HG03097 (cell line): ENCODE measurements around the gene PCOLCE2.

ENCODE experiments used
- ATAC-seq: cut with Tn5 transposase; IDR thresholded peaks from one replicate; pipeline ENCODE4 v1.9.1; 2021; ENCODE audit not compliant: unreplicated experiment, low FRiP score

The PCOLCE2 gene

GRCh38 chr3:142819179-142819578, 69.7 kb downstream of the PCOLCE2 start:
- no peak for ATAC-seq

DNA sequence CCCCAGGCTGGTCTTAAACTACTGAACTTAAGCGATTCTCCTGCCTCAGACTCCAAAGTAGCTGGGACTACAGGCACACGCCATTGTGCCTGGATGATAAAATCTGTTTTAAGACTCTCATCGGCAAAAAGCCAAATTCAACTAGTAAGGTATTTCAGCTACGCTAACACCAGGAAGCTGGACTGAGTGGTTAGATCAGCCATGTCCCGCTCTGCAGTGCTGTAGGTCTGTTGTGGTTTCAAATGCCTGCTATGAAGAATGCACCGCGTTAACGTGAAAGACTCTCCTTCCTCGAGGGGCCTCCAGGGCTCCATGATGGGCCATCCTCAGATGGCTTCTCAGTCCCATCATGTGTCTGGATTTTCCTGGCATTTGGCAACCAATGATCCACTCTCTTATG, 70.2 kb downstream of the PCOLCE2 start:
- no peak for ATAC-seq

- ATAC-seq: no peak
Observed at GRCh38 chr3:142817897-142818296, 71.0 kb downstream of the PCOLCE2 start.

DNA sequence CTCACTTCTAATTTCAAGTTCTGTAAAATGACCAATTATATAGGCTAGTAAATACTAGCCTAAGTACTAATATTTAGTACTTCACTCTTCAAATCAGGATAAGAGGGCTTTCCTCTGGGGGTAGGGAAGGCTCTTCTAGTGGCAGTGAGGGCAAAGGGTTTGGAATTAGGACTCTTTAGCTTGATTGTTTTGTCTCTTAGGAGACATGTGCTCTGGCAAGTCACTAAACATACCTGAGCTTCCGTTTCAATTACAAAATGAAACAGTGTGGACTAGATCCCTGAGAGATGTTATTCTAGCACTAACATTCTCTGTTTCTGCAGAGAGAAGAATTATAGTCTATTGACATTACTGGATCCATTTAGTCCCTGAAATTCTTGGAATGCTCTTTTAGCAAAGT, 71.5 kb downstream of the PCOLCE2 start:
- no peak for ATAC-seq

- ATAC-seq: no peak
Observed at GRCh38 chr3:142815803-142816202, 73.1 kb downstream of the PCOLCE2 start.

DNA sequence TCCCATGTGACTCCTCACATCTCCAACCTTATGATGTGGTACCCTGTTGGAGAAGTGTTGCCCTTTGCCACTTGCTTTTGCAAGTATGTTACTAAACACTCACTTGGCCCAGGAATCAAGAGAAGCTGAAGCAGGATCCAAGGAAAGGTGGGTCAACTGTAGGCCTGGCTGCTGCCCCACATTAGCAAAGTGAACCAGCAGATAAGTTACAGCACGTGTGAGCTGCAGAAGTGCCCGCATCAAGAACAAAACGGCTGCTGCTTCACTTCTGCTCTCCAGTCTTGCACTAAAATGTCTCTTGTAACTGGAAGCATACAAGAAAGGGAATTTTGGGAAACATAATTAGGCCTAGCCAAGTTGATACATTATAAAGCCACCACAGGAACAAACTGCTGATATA, 79.6 kb downstream of the PCOLCE2 start:
- no peak for ATAC-seq

DNA sequence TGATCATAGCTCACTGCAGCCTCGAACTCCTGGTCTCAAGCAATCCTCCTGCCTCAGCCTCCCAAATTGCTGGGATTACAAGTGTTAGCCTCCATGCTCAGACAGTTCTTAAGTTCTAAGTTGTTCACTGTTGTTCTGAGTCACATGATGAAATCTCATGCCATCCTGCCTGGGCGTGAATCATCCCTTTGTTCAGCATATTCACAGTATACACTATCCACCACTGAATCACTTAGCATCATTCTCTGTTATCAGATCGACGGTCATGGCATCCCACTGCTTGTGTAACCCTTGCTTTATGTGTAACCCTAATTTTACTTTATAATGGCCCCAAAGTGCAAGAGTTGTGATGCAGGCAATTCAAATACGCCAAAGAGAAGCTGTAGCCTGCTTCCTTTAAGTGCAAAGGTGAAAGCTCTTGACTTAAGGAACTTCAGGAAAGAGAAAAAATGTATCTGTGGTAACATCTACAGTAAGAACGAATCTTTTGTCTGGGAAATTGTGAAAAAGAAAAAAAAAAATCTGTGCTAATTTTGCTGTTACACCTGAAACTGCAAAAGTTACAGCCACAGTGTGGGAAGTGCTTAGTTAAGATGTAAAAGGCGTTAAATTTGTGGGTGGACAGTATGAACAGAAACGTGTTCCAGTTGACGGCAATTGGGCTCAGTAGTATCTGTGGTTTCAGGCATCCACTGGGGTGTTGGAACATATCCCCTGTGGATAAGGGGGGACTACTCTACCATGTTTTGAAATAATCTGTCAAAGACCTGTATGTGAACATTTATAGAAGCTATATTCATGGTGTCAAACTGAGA, 80.6 kb downstream of the PCOLCE2 start:
- no peak for ATAC-seq

DNA sequence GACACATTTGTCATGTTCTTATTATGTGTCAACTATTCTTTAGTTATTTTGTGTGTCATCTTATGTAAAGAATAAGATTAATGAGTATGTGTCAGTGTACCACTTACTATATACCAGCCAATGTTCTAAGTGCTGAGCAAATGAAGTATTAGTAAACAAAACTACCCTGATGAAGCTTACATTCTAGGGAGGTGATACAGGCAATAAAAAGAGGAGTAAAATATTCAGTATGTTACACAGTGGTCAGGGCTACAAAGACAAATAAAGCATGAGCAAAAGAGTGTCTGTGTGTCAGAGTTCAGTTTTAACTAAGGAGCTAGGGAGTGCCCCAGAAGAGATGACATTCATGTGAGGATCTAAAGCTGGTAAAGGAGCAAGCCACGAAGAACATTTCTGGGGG, 86.0 kb downstream of the PCOLCE2 start:
- no peak for ATAC-seq

DNA sequence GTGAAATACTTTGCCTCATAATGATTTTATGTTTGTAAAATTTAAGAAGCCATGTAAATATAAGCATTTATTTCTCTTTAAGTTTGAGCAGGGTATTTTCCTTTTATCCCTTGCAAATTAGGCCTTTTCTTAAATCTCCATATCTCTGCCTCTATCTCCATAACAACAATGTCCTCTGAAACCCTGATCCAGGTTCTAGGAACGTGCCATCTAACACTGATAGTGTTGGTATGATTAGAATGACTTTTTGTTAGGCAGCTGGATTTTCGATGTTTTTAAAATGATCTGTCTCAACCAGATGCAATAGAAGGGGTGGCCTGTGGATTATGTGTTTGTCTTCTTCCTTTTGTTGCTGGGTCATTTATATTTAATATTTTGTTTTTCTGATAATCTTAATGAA, 87.1 kb downstream of the PCOLCE2 start:
- ATAC-seq: no peak

DNA sequence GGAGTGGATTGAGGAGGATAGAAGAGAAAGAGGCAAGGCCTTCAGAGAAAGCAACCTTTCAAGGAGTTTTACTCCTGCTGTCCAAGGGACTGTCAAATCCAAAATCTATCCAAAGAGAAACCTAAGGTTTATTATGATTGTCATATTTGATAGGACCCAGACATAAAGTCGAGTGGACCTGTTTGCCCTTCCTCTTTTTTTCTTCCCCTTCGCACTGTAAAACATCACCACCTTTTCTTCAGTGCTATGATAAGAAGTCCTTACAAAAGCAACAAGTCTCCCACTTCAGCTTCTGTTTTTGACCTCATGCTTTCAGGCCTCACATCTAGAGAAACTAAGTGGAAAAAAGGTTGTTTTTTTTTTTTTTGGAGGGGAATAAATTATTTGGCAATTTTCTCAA, 92.1 kb downstream of the PCOLCE2 start:
- ATAC-seq: no peak

DNA sequence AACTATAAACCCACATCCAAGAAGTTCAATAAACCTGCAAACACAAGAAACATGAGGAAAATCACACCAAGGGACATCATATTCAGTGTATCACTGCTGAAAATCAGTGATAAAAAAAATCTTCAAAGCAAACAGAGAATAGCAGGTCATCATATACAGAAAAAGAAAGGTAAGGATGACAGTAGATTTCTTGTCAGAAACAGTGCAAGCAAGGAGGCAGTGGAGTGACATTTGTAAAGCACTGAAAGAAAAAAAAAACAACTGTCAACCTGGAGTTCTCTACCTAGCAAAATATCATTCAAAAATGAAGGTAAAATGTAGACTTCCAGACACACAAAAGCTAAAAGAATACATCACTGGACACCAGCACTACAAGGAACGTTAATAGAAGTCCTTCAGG, 93.6 kb downstream of the PCOLCE2 start:
- ATAC-seq: no peak

GRCh38 chr3:142794508-142794907, 94.4 kb downstream of the PCOLCE2 start:
- no peak for ATAC-seq

DNA sequence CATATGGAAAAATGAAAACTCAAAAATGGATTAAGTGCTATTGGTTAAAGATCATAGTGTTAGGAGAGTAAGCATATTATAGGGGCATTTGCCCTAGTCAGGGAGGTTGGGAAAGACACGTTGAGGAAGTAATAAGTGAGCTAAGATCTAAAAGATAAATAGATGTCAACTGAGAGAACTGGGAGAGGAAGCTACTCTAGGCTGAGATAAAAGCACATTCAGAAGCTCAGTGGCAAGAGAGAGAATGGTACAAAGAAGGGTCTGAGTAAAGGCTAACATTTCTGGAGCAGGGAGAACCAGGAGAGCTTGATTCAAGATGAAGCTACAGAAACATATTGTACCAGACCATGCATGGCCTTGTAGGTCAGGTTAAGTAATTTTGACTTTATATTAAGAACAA, 101.2 kb downstream of the PCOLCE2 start:
- no peak for ATAC-seq

DNA sequence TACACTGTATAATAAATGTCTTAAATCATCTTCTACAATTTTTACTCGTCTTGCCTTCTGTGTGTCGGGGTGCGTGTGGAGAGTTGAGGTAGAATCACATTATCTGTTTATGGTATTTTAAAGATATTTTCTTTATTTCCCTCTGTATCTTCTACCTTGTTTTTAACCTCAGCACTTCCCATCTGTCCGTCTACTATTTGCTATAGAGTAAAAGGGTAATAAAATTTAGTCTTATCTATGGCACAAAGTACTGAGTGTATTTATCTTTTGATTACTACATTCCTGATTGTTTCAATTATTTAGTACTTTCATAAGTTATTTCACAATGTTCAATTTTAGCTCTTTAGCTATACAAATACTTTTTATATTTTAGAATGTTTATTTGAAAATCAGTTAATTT, 102.9 kb downstream of the PCOLCE2 start:
- ATAC-seq: no peak

DNA sequence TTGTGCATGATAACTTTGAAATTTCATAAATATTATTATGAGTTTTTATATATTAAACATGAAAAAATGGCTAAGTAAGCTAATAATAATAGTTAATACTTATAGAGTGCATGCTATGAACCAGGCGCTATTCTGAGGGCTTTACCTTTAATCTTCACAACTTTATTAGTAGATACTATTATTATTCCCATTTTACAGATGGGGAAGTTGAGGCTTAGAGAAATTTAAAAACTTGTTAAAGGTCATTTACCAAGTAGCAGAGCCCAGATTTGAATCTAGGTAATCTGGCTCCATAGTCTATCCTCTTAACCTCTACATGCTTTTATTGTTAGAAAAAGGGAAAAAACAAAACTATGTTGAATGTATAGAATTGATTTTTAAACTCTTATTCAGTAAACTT, 104.7 kb downstream of the PCOLCE2 start:
- no peak for ATAC-seq

DNA sequence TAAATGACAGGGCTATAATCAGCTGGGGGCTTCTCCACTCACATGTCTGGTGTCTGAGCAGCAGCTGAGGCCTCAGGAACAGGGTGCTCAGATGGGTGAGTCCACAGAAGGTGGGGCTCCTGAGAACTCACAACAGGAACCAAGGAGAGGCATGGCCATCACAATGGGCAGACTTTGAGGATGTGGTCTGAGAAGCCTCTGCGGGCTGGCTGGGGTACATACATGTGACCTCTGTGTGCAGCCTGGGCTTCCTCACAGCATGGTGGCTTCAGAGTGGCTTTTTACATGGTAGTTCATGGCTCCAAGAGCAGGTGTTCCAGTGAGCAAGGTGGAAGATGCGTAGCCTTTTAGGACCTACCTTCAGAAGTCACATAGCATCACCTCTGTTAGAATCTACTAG, 106.3 kb downstream of the PCOLCE2 start:
- no peak for ATAC-seq

DNA sequence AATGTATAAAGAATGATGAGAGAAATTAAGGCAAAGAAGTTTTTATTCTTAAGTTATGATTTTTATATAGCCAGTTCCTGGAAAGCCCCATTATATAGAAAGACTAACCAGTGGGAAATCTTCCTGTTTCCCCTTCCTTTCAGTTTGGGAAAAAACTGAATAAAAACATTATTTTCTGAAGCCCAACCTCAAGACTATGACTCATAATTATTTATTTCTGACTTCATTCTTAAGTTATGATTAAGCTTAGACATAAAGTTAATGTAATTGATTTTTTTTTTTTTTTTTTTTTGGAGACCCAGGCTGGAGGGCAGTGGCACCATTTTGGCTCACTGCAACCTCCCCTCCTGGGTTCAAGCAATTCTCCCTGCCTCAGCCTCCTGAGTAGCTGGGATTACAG, 109.3 kb downstream of the PCOLCE2 start:
- no peak for ATAC-seq

DNA sequence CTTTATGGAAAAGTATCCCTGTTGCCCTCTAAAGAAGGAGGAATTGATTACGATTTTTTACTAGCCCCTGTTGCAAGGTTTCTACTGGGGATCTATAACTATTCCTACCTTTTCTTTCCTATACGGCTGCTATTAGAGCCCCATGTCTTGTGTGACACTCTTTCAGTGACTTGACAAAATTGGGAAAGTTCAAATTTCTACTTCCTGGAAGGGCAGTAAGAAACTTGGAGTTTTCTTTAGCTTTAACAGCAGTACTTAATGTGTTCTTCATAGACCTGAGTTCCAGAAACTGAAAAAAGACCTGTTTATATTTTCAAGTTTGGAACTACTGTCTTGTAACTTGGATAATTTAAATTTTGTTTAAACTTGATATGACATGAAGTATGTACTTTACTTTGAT, 110.3 kb downstream of the PCOLCE2 start:
- no peak for ATAC-seq

DNA sequence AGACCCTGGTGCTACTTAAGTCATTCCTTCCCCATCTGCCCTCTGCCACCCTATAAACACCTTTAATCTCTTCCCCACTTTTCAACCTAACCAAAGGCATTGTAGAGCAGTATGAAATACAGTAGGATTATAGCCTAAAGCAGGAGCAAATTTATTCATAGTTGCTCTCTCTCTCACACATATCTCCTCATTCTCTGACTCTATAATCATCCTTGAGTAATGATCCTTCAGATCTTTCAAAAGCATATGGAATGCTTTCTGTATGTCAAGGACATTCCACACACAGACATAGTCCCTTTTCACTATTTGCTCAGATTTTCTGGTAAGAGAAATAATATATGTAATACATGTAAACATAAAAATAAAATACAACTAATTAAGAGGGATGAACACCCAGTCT, 111.0 kb downstream of the PCOLCE2 start:
- no peak for ATAC-seq

- no peak for ATAC-seq
Observed at GRCh38 chr3:142768338-142768737, 120.5 kb downstream of the PCOLCE2 start.
